Measurements from ENCODE around the gene FALEC. TPM values are rescaled to one million over a fixed set of nuclear protein-coding genes. Genes with fewer than 3 reads are reported as not detected.

The FALEC gene
- total and polyA plus RNA-seq, 9 of the 15 experiments (the other 6 are each of a cell fraction or from before 2014, with no cell fraction given) = 0.15 to 1.8 (median 0.53) TPM; not detected in 5

GRCh38 chr1:150561974-150562445 is 46.5 kb downstream of the FALEC start (continued):
- TF ChIP-seq ZMIZ1 (IDR thresholded peaks at IDR 0.05; ENCODE audit: low read depth in 2 of 2, low read length in 2 of 2) (no peak), ZNF57 (CRISPR knock-in tag; IDR thresholded peaks at IDR 0.05) (no peak), CBFB (CRISPR knock-in tag; IDR thresholded peaks at IDR 0.05) (no peak), AFF4 (CRISPR knock-in tag; IDR thresholded peaks at IDR 0.05) (no peak), ZNF444 (CRISPR knock-in tag; IDR thresholded peaks at IDR 0.05) (no peak), NKRF (IDR thresholded peaks at IDR 0.05; ENCODE audit: borderline replicate concordance) (no peak), STAT5A (IDR thresholded peaks at IDR 0.05; ENCODE audit: borderline replicate concordance, low read length) (peak; percentile 90), HES1 (IDR thresholded peaks at IDR 0.05; ENCODE audit: low read depth) (no peak), ZNF512 (tag; IDR thresholded peaks at IDR 0.05) (no peak), ZNF354B (CRISPR knock-in tag; IDR thresholded peaks at IDR 0.05) (no peak), ZNF583 (CRISPR knock-in tag; IDR thresholded peaks at IDR 0.05) (no peak), BCL6 (CRISPR knock-in tag; IDR thresholded peaks at IDR 0.05) (no peak), RBM34 (IDR thresholded peaks at IDR 0.05; ENCODE audit: borderline replicate concordance, insufficient read depth, low read length) (no peak), NFYB (IDR thresholded peaks at IDR 0.05; ENCODE audit: extremely low read depth, insufficient read length) (peak; percentile 52), ZNF263 (CRISPR knock-in tag; IDR thresholded peaks at IDR 0.05; ENCODE audit: borderline replicate concordance) (no peak), KDM1A (IDR thresholded peaks at IDR 0.05) (no peak), BRF1 (IDR thresholded peaks at IDR 0.05; ENCODE audit: borderline replicate concordance, extremely low read depth, insufficient read length) (no peak)

Data from K562 (cell line).